CD8-positive, alpha-beta memory T cell (primary cell): ENCODE measurements around the gene PXK. TPM values are rescaled to one million over a fixed set of nuclear protein-coding genes. Genes with fewer than 3 reads are reported as not detected.

Experiments
- CTCF ChIA-PET: fragments of 350-600 bp; sonication (Branson Sonifier 250); formaldehyde crosslinking; loops from one replicate; lab custom pipeline; 2021; ENCODE audit warnings: antibody characterized with exemption; lab: Charles Lee
- POLR2A ChIA-PET: fragments of 350-600 bp; sonication (Branson Sonifier 250); formaldehyde crosslinking; loops from one replicate; lab custom pipeline; 2021; ENCODE audit warnings: antibody characterized with exemption; lab: Charles Lee
- DNase-seq, 5 donors: peaks; one replicate each; pipeline versions ENCODE4 v3.0.0 to v3.0.0-alpha.2; 2020 to 2022; ENCODE audit warnings: mixed read lengths in 1 of 5
- H3K27ac ChIP-seq: one replicate; pipeline ENCODE4 v1.7.0; 2013; ENCODE audit warnings: low read depth, mild to moderate bottlenecking, low read length, moderate library complexity
- H3K27me3 ChIP-seq: 2 replicates; pipeline ENCODE4 v1.7.0; 2013; ENCODE audit warnings: low read length, mild to moderate bottlenecking; ENCODE audit not compliant: insufficient read depth, poor library complexity, severe bottlenecking
- H3K36me3 ChIP-seq: 2 replicates; pipeline ENCODE4 v1.7.0; 2013; ENCODE audit warnings: mild to moderate bottlenecking, low read length, moderate library complexity; ENCODE audit not compliant: insufficient read depth
- H3K4me1 ChIP-seq: 2 replicates; pipeline ENCODE4 v1.7.0; 2013; ENCODE audit warnings: mild to moderate bottlenecking, low read length, moderate library complexity; ENCODE audit not compliant: insufficient read depth
- H3K4me3 ChIP-seq: 2 replicates; pipeline ENCODE4 v1.7.0; 2013; ENCODE audit warnings: mild to moderate bottlenecking, low read length
- H3K9me3 ChIP-seq: 2 replicates; pipeline ENCODE4 v1.7.0; 2013; ENCODE audit warnings: mild to moderate bottlenecking, low read length
- H3K27ac Mint-ChIP-seq, 8 donors: one replicate each; pipeline ENCODE4 v1.8.0; 2020 to 2021; ENCODE audit warnings: mixed read lengths in 8 of 8, mild to moderate bottlenecking in 6 of 8, inconsistent platforms in 3 of 8, moderate library complexity in 3 of 8
- H3K27me3 Mint-ChIP-seq, 2 donors: one replicate each; pipeline ENCODE4 v1.8.0; 2020 to 2021; ENCODE audit warnings: mixed read lengths in 2 of 2, mild to moderate bottlenecking in 1 of 2, moderate library complexity in 1 of 2
- H3K36me3 Mint-ChIP-seq, 3 donors: one replicate each; pipeline ENCODE4 v1.8.0; 2020 to 2021; ENCODE audit warnings: mixed read lengths in 3 of 3, inconsistent platforms in 1 of 3, mild to moderate bottlenecking in 1 of 3
- H3K4me1 Mint-ChIP-seq, 3 donors: one replicate each; pipeline ENCODE4 v1.8.0; 2020 to 2021; ENCODE audit warnings: mixed read lengths in 3 of 3, inconsistent platforms in 1 of 3, mild to moderate bottlenecking in 1 of 3
- H3K4me3 Mint-ChIP-seq, 7 donors: one replicate each; pipeline ENCODE4 v1.8.0; 2020 to 2021; ENCODE audit warnings: mixed read lengths in 7 of 7, mild to moderate bottlenecking in 6 of 7, moderate library complexity in 4 of 7, inconsistent platforms in 2 of 7
- H3K9me3 Mint-ChIP-seq, 5 donors: one replicate each; pipeline ENCODE4 v1.8.0; 2020 to 2022; ENCODE audit warnings: mixed read lengths in 5 of 5, mild to moderate bottlenecking in 3 of 5, moderate library complexity in 2 of 5, inconsistent platforms in 1 of 5
- polyA plus RNA-seq: library from polyadenylated mRNA; unstranded; fragments of 300-500 nt; fragmentation: Illumina TruSeq; gene quantifications from one replicate; pipeline ENCODE4 v1.2.3, GENCODE V29; 2021
- total RNA-seq, 2 experiments: library from RNA; stranded (reverse); gene quantifications; one replicate each; pipeline ENCODE4 v1.2.3, GENCODE V29; 2021

Gene PXK
- total and polyA plus RNA-seq, 3 experiments from 2014 or later, result 24.8 to 27.8 (median 27.2) TPM

- Histone ChIP-seq H3K27me3 (no peaks in the 10 kb centered on the region), H3K36me3 (no peaks in the 10 kb centered on the region), H3K4me3 (no peak overlapping the region), H3K9me3 (no peaks in the 10 kb centered on the region), H3K4me1 (no peaks in the 10 kb centered on the region), H3K27ac (no peak overlapping the region)
- H3K36me3 Mint-ChIP-seq, result peaks cover 6 to 59% (median 15%) of the 10 kb centered on the region in 3 donors
- POLR2A ChIA-PET, result no interaction called here
- no peaks in the 10 kb centered on the region for H3K27me3 Mint-ChIP-seq
- no peaks in the 10 kb centered on the region for H3K4me1 Mint-ChIP-seq
- H3K27ac Mint-ChIP-seq, result no peak overlapping the region
- CTCF ChIA-PET, result interaction anchor here (1.1 to 1.6 kb wide), 4 partner anchors 11 to 18 kb away, joined by 3 to 5 read pairs (median 3); no protein-coding TSS in a partner anchor
- no peak overlapping the region for H3K4me3 Mint-ChIP-seq
- H3K9me3 Mint-ChIP-seq, result no peaks in the 10 kb centered on the region
- DNase-seq, result no peak
Measured at GRCh38 chr3:58403513-58404109, 70.9 kb downstream of the PXK start.

DNA sequence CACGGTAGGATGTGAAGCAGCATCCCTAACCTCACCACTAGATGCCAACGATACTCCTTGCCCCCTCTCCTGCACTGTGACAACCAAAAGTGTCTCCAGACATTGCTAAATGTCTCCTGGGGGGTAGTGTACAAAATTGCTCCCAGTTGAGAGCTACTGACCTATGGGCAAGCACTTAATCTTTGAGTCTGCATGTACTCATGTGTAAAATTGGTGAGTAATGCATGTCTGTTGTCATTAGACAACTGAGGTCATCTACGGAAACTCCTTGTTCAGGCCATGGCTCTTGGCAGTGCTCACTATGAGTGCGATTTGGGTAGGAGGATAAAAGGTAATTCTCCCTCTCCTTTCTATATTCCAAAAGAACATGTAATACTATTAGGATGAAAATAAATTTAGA lies 71.7 kb downstream of the PXK start:
- no peak overlapping the region for H3K4me3 Mint-ChIP-seq
- no peaks in the 10 kb centered on the region for H3K9me3 Mint-ChIP-seq
- POLR2A ChIA-PET, result no interaction called here
- H3K4me1 ChIP-seq, result no peaks in the 10 kb centered on the region
- no peak overlapping the region for H3K4me3 ChIP-seq
- no peaks in the 10 kb centered on the region for H3K4me1 Mint-ChIP-seq
- no peaks in the 10 kb centered on the region for H3K9me3 ChIP-seq
- H3K36me3 Mint-ChIP-seq, result peaks cover under 1 to 59% (median 18%) of the 10 kb centered on the region in 3 donors
- H3K36me3 ChIP-seq, result no peaks in the 10 kb centered on the region
- H3K27ac Mint-ChIP-seq, result peak overlapping the region in 1 of 8 donors; percentile 12
- CTCF ChIA-PET, result interaction anchor here (1.5 to 1.6 kb wide), 2 partner anchors 11 to 12 kb away, joined by 3 to 5 read pairs; no protein-coding TSS in a partner anchor
- no peak overlapping the region for H3K27ac ChIP-seq
- H3K27me3 Mint-ChIP-seq, result no peaks in the 10 kb centered on the region
- no peaks in the 10 kb centered on the region for H3K27me3 ChIP-seq
- DNase-seq, result no peak

DNA sequence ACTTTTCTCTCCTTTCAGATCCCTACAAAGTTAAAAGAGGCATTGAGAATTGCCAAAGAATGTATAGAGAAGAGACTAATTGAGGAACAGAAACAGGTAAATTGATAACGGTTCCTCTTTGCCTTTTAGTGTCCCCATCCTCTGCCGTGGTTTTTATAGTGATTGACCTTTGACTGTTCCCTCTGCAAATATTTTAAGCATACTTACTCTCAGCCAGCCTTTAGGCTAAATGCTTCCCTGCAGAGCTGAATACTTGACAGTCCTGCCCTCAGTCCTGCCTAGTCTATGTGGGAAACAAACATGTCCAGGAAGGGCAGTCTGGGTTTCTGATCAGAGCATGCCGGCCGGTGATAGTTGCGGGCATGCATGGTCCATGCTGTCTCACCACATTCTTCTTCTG lies 76.2 kb downstream of the PXK start:
- Mint-ChIP-seq H3K27me3 (no peaks in the 10 kb centered on the region), H3K27ac (peak overlapping the region in 1 of 8 donors; percentile 27), H3K9me3 (no peaks in the 10 kb centered on the region), H3K4me1 (no peaks in the 10 kb centered on the region), H3K36me3 (peaks cover 7 to 72% (median 32%) of the 10 kb centered on the region in 3 donors), H3K4me3 (no peak overlapping the region)
- H3K27me3 ChIP-seq, result no peaks in the 10 kb centered on the region
- H3K4me3 ChIP-seq, result no peak overlapping the region
- H3K4me1 ChIP-seq, result no peaks in the 10 kb centered on the region
- POLR2A ChIA-PET, result no interaction called here
- DNase-seq, result no peak
- H3K27ac ChIP-seq, result no peak overlapping the region
- H3K36me3 ChIP-seq, result peaks cover 8% of the 10 kb centered on the region
- CTCF ChIA-PET, result interaction anchor here (1.1 kb wide), 1 partner anchor 11 kb away, joined by 3 read pairs; no protein-coding TSS in a partner anchor
- H3K9me3 ChIP-seq, result no peaks in the 10 kb centered on the region

DNA sequence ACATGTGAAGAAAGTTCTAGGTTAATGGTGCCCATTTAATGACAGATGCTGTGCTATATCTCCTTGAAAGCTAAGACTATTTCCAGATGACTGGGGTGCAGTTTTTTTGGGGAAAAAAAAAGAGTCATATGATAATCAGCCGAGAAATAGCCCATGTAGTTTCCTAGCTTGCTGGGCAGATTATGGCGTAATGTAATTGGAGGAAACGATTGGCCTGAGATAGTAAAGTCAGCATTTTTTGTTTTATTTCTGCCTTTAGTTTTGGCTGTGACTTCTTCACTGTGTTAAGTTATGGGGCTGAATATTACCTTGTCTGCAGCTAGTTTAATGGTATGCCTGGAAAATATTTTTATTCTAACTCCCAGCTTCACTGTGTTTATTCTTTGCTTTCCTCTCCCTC lies 77.0 kb downstream of the PXK start:
- H3K36me3 Mint-ChIP-seq, result peaks cover 7 to 66% (median 32%) of the 10 kb centered on the region in 3 donors
- no peaks in the 10 kb centered on the region for H3K9me3 ChIP-seq
- H3K27ac ChIP-seq, result no peak overlapping the region
- peak overlapping the region in 1 of 8 donors; percentile 74 for H3K27ac Mint-ChIP-seq
- CTCF ChIA-PET, result interaction anchor here (1.1 to 1.3 kb wide), 3 partner anchors 11 to 82 kb away, joined by 3 read pairs; partner anchors contain the start of gene KCTD6
- H3K36me3 ChIP-seq, result peaks cover 8% of the 10 kb centered on the region
- POLR2A ChIA-PET, result no interaction called here
- no peaks in the 10 kb centered on the region for H3K27me3 Mint-ChIP-seq
- peaks cover 0 to 7% (median 3%) of the 10 kb centered on the region in 3 donors for H3K4me1 Mint-ChIP-seq
- no peaks in the 10 kb centered on the region for H3K27me3 ChIP-seq
- H3K4me1 ChIP-seq, result no peaks in the 10 kb centered on the region
- H3K4me3 Mint-ChIP-seq, result no peak overlapping the region
- H3K9me3 Mint-ChIP-seq, result no peaks in the 10 kb centered on the region
- no peak overlapping the region for H3K4me3 ChIP-seq
- DNase-seq, result no peak

GRCh38 chr3:58411036-58411435 lies 78.3 kb downstream of the PXK start:
- Mint-ChIP-seq H3K4me1 (peaks cover 0 to 7% (median 3%) of the 10 kb centered on the region in 3 donors), H3K27me3 (no peaks in the 10 kb centered on the region), H3K9me3 (no peaks in the 10 kb centered on the region), H3K4me3 (no peak overlapping the region), H3K27ac (peak overlapping the region in 2 of 8 donors; percentile 47 to 75), H3K36me3 (peaks cover 7 to 61% (median 31%) of the 10 kb centered on the region in 3 donors)
- Histone ChIP-seq H3K4me1 (no peaks in the 10 kb centered on the region), H3K4me3 (no peak overlapping the region), H3K27me3 (no peaks in the 10 kb centered on the region), H3K27ac (no peak overlapping the region), H3K9me3 (no peaks in the 10 kb centered on the region), H3K36me3 (peaks cover 8% of the 10 kb centered on the region)
- DNase-seq, result no peak
- ChIA-PET CTCF (interaction anchor here (0.7 to 1.1 kb wide), 2 partner anchors 46 to 81 kb away, joined by 3 read pairs; partner anchors contain the start of gene KCTD6), POLR2A (no interaction called here)

DNA sequence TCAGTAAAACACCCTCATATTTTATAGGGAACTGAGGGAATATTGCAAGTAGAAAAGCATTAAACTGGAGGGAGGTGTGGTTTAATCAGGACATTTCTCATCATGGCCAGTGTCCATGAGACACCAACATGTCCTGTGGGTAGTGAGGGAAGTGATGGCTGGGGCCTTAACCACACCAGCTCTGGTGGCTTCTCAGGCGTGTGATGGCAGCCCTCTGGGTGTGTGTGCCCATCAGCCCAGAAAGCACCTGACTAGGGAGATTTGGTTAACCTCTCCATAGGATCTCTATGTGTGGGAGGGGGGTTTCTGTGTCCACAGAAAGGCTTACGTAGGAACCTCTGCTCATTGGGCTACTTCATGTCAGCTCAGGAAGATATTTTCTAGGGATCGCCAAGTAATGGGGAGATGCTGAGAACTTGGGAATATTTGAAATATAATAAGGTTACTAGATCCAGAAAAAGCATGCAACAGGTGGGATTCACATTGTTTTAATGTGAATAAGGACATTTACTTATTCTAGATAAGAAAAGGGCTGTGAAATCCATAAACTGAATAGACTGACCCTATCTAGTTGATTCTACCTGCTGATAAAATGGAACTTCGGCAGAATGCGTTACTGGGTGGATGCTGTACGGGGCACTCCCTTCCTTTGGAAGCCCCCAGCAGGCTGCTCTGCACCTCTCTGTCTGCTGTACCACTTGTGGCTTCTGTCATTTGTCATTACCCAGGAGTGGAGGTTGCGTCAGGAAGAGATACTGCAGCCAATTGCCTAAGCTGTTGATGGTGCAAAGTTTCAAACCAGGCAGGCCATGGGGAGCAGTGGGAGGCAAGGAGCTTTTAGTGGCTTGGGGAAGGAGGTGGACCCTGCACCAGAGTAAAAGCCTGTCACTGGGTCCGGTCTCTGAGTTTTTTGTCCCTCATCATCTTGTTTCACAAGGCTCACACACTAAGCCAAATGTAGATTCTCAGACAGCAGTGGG lies 79.4 kb downstream of the PXK start:
- no peak overlapping the region for H3K4me3 Mint-ChIP-seq
- H3K27me3 ChIP-seq, result no peaks in the 10 kb centered on the region
- CTCF ChIA-PET, result interaction anchor here (0.5 to 1.5 kb wide), 7 partner anchors 34 to 106 kb away, joined by 3 to 5 read pairs (median 3); partner anchors contain the start of genes HTD2, KCTD6 and RPP14
- peaks cover 0 to 7% (median 3%) of the 10 kb centered on the region in 3 donors for H3K4me1 Mint-ChIP-seq
- H3K27ac Mint-ChIP-seq, result no peak overlapping the region
- no peak overlapping the region for H3K4me3 ChIP-seq
- POLR2A ChIA-PET, result interaction anchor here (0.7 kb wide), 1 partner anchor 10 kb away, joined by 4 read pairs; no protein-coding TSS in a partner anchor
- no peaks in the 10 kb centered on the region for H3K9me3 ChIP-seq
- H3K27me3 Mint-ChIP-seq, result no peaks in the 10 kb centered on the region
- H3K36me3 ChIP-seq, result peaks cover 8% of the 10 kb centered on the region
- DNase-seq, result no peak
- no peak overlapping the region for H3K27ac ChIP-seq
- no peaks in the 10 kb centered on the region for H3K9me3 Mint-ChIP-seq
- H3K4me1 ChIP-seq, result no peaks in the 10 kb centered on the region
- H3K36me3 Mint-ChIP-seq, result peaks cover 7 to 55% (median 26%) of the 10 kb centered on the region in 3 donors

DNA sequence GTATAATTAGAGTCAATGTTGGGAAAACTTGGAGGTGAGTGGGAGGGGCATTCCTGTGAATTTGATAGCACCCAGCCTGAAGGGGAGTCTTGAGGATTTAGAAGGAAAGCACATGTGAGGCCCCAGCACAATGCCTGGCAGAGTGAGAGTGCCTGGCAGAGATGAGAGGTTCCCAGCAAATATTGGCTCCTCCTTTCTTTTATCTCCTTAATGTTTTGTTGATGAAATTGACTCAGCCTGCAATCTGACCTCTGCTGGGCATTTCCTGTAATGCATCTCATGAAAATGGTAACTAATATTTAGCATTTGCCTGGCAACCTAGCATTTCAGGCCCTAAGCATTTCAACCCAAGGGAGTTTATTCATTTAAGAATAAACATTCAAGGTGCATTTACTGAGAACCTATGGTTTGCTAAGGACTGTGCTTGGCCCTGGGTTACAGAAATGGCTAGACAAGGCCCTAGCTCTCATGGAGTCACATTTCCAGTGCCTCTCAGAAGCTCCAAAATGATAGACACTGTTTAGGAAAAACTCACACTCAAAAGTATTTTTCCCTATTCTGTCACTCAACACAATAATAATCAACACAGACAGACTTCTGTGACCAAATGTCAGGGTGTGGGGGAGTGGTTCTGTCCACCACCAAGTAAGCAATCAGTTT lies 82.0 kb downstream of the PXK start:
- Histone ChIP-seq H3K36me3 (peaks cover 8% of the 10 kb centered on the region), H3K4me1 (no peaks in the 10 kb centered on the region), H3K27ac (no peak overlapping the region), H3K4me3 (no peak overlapping the region), H3K9me3 (no peaks in the 10 kb centered on the region), H3K27me3 (no peaks in the 10 kb centered on the region)
- ChIA-PET CTCF (interaction anchor here (0.8 to 2.7 kb wide), 10 partner anchors 10 to 238 kb away, joined by 3 to 16 read pairs (median 4); partner anchors contain the start of genes ABHD6, HTD2 and RPP14), POLR2A (interaction anchor here (0.6 kb wide), 1 partner anchor 82 kb away, joined by 3 read pairs; the partner anchor contains the start of gene PXK)
- Mint-ChIP-seq H3K9me3 (no peaks in the 10 kb centered on the region), H3K36me3 (peaks cover 7 to 38% (median 15%) of the 10 kb centered on the region in 3 donors), H3K27ac (no peak overlapping the region), H3K4me3 (no peak overlapping the region), H3K4me1 (peaks cover 0 to 7% (median 3%) of the 10 kb centered on the region in 3 donors), H3K27me3 (no peaks in the 10 kb centered on the region)
- DNase-seq, result peak in 4 of 5 donors; percentile 9 to 37 (median 28)
